AG09309 (cell line): ENCODE results near the gene AP2A2.

ENCODE experiments used
- DNase-seq: peaks from one replicate; pipeline ENCODE4 v3.0.0-alpha.2; 2010; ENCODE audit warnings: low read depth
- H3K4me3 ChIP-seq: 2 replicates; pipeline ENCODE4 v1.5.1; 2011; ENCODE audit warnings: mild to moderate bottlenecking, low read depth, low read length, moderate library complexity; ENCODE audit not compliant: control insufficient read depth
- CTCF ChIP-seq: IDR thresholded peaks from 2 replicates; pipeline ENCODE4 v1.5.1; 2011; ENCODE audit warnings: mild to moderate bottlenecking, low read depth, low read length, inconsistent platforms; ENCODE audit not compliant: insufficient read depth, control insufficient read depth; ENCODE audit errors: missing control alignments

AP2A2 gene

GRCh38 chr11:968822-969221 is 43.2 kb downstream of the AP2A2 start:
- no peak for TF ChIP-seq CTCF
- no peak overlapping the region for H3K4me3 ChIP-seq
- DNase-seq = no peak

GRCh38 chr11:969651-970205 is 44.1 kb downstream of the AP2A2 start:
- no peak overlapping the region for H3K4me3 ChIP-seq
- no peak for TF ChIP-seq CTCF
- DNase-seq = no peak

- no peak for DNase-seq
- TF ChIP-seq CTCF = no peak
- H3K4me3 ChIP-seq = no peak overlapping the region
These were observed 44.7 kb downstream of the AP2A2 start for GRCh38 chr11:970319-970871.

- H3K4me3 ChIP-seq = no peak overlapping the region
- no peak for DNase-seq
- no peak for TF ChIP-seq CTCF
These were observed 45.5 kb downstream of the AP2A2 start for GRCh38 chr11:971092-971690.

GRCh38 chr11:971731-972365 is 46.2 kb downstream of the AP2A2 start:
- no peak overlapping the region for H3K4me3 ChIP-seq
- TF ChIP-seq CTCF = no peak
- no peak for DNase-seq

GRCh38 chr11:972523-973211 is 47.0 kb downstream of the AP2A2 start:
- H3K4me3 ChIP-seq = no peak overlapping the region
- no peak for DNase-seq
- TF ChIP-seq CTCF = no peak
